K562 (cell line): ENCODE results near the gene EGLN3. TPM values are rescaled to one million over a fixed set of nuclear protein-coding genes. Genes with fewer than 3 reads are reported as not detected.

Source experiments
- CHD1 ChIP-seq: fragments of 200-600 bp; sonication (generic); IDR thresholded peaks from one replicate; pipeline ENCODE4 v1.6.1; 2012; ENCODE audit warnings: mild to moderate bottlenecking, moderate library complexity, low read length, inconsistent platforms
- EHMT2 ChIP-seq: fragments of 450-650 bp; IDR thresholded peaks from 2 replicates; pipeline ENCODE4 v1.6.1; 2018; ENCODE audit warnings: antibody characterized with exemption
- HCFC1 ChIP-seq: IDR thresholded peaks from 2 replicates; pipeline ENCODE4 v1.6.1; 2012; ENCODE audit warnings: low read depth, low read length, improper control_type of control experiment
- RAD51 ChIP-seq: fragments of 450-650 bp; IDR thresholded peaks from 2 replicates; pipeline ENCODE4 v1.7.1; 2016; ENCODE audit warnings: low read depth, mild to moderate bottlenecking, borderline replicate concordance
- ZNF12 ChIP-seq: sonication (generic); formaldehyde crosslinking; IDR thresholded peaks from 2 replicates; pipeline ENCODE4 v1.4.0; 2020; ENCODE audit warnings: mild to moderate bottlenecking, missing genetic modification reagents
- ZNF133 ChIP-seq: fragments of 250-450 bp; sonication (Bioruptor Pico); IDR thresholded peaks from 2 replicates; pipeline ENCODE4 v1.4.0; 2020; ENCODE audit warnings: mild to moderate bottlenecking
- ZNF143 ChIP-seq: sonication (generic); formaldehyde crosslinking; IDR thresholded peaks from 2 replicates; pipeline ENCODE4 v1.9.0; 2022; ENCODE audit warnings: mild to moderate bottlenecking, missing genetic modification reagents
- ZNF23 ChIP-seq: fragments of 250-450 bp; sonication (Bioruptor Pico); IDR thresholded peaks from 2 replicates; pipeline ENCODE4 v1.4.0; 2020; ENCODE audit warnings: mild to moderate bottlenecking
- ZNF354B ChIP-seq: fragments of 250-450 bp; sonication (Bioruptor Pico); IDR thresholded peaks from 2 replicates; pipeline ENCODE4 v1.4.0; 2020
- polyA plus RNA-seq, 8 experiments: library from polyadenylated mRNA; depleted of rRNA in 4 of 8; stranded (reverse) in 5 of 8; unstranded in 3 of 8; fragments of >200 nt; fragmentation: Nextera tagmentation in 2 of 8; fragmentation: Illumina TruSeq in 1 of 8; extraction: Ambion mirVana in 2 of 8; extraction: Trizol in 1 of 8; gene quantifications; 2 replicates each; pipeline versions ENCODE4 v1.2.1 to v1.2.3, GENCODE V29; 2011 to 2014; ENCODE audit warnings: inconsistent platforms in 1 of 8, missing spikeins in 1 of 8
- total RNA-seq, 7 experiments: library from RNA; depleted of rRNA in 6 of 7; stranded (reverse); fragments of >200 nt in 6 of 7; fragmentation: Illumina TruSeq in 2 of 7; extraction: Trizol in 2 of 7; gene quantifications; 2 replicates each; pipeline versions ENCODE4 v1.2.1 to v1.2.3, GENCODE V29; 2011 to 2021; ENCODE audit warnings: low replicate concordance in 1 of 7
- TF ChIP-seq, protein P1 (sequence below): sonication (generic); IDR thresholded peaks from 2 replicates; pipeline ENCODE4 v1.6.1; 2016
- TF ChIP-seq, protein P2 (sequence below): fragments of 450-650 bp; formaldehyde crosslinking; IDR thresholded peaks from 2 replicates; pipeline ENCODE4 v1.4.0; 2020; ENCODE audit warnings: mild to moderate bottlenecking, moderate library complexity
- TF ChIP-seq, protein P3 (sequence below): fragments of 200-800 bp; sonication (Bioruptor generic); IDR thresholded peaks from 2 replicates; pipeline ENCODE4 v1.6.1; 2017; ENCODE audit warnings: missing genetic modification characterization, missing compliant biosample characterization

The EGLN3 gene
- total and polyA plus RNA-seq, 9 of the 15 experiments (the other 6 are each of a cell fraction or from before 2014, with no cell fraction given): 2.5 to 87.6 (median 5.8) TPM

DNA sequence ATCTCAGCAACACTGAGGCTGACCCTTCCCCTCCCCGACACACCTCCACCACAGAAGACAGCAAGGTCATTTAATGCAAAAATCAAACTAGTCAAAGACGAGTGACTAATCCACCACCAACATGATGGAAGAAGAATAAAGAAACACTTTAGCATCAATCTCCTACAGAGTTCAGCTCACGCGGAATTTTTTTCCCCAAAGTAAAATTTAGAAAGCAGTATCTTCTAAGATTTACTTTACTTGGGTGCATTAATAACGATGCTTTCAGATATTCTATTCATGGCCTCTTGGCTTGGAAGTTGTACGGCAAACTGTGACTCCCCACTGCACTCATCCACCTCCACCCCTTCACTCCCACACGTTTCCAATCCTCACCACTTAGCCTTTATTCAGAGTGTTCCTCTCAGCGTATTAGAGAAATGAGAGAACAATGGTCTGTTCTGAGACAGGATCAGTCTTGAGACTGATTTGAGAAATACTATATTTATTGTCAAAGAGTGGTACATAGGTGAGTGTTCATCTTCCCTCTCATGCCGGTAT is 1.9 kb downstream of the EGLN3 start (continued):
- no peak for TF ChIP-seq ZNF12 (CRISPR knock-in tag)
- TF ChIP-seq, protein P1, sequence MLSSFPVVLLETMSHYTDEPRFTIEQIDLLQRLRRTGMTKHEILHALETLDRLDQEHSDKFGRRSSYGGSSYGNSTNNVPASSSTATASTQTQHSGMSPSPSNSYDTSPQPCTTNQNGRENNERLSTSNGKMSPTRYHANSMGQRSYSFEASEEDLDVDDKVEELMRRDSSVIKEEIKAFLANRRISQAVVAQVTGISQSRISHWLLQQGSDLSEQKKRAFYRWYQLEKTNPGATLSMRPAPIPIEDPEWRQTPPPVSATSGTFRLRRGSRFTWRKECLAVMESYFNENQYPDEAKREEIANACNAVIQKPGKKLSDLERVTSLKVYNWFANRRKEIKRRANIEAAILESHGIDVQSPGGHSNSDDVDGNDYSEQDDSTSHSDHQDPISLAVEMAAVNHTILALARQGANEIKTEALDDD: peak; percentile 77
- TF ChIP-seq RAD51: no peak
- TF ChIP-seq ZNF354B (CRISPR knock-in tag): no peak
- TF ChIP-seq ZNF143 (CRISPR knock-in tag): no peak
- peak; percentile 32 for TF ChIP-seq CHD1
- TF ChIP-seq EHMT2: no peak
- TF ChIP-seq, protein P2, sequence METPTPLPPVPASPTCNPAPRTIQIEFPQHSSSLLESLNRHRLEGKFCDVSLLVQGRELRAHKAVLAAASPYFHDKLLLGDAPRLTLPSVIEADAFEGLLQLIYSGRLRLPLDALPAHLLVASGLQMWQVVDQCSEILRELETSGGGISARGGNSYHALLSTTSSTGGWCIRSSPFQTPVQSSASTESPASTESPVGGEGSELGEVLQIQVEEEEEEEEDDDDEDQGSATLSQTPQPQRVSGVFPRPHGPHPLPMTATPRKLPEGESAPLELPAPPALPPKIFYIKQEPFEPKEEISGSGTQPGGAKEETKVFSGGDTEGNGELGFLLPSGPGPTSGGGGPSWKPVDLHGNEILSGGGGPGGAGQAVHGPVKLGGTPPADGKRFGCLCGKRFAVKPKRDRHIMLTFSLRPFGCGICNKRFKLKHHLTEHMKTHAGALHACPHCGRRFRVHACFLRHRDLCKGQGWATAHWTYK: no peak
- no peak for TF ChIP-seq ZNF23 (CRISPR knock-in tag)
- no peak for TF ChIP-seq ZNF133 (CRISPR knock-in tag)
- TF ChIP-seq HCFC1: no peak
- TF ChIP-seq, protein P3, sequence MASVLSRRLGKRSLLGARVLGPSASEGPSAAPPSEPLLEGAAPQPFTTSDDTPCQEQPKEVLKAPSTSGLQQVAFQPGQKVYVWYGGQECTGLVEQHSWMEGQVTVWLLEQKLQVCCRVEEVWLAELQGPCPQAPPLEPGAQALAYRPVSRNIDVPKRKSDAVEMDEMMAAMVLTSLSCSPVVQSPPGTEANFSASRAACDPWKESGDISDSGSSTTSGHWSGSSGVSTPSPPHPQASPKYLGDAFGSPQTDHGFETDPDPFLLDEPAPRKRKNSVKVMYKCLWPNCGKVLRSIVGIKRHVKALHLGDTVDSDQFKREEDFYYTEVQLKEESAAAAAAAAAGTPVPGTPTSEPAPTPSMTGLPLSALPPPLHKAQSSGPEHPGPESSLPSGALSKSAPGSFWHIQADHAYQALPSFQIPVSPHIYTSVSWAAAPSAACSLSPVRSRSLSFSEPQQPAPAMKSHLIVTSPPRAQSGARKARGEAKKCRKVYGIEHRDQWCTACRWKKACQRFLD: no peak
